A549 (cell line): Measurements from ENCODE around the gene SEMA4A. TPM values are rescaled to one million over a fixed set of nuclear protein-coding genes. Genes with fewer than 3 reads are reported as not detected.

ENCODE experiments used
- ATAC-seq, 2 experiments: fragments of 200-7000 bp in 1 of 2; fragments of >200 bp in 1 of 2; cut with Nextera tagmentation in 1 of 2; cut with Tn5 transposase in 1 of 2; 3 replicates each; pipeline versions ENCODE4 v1.8.0 to v1.9.1; 2018 to 2020; ENCODE audit warnings: mild to moderate bottlenecking in 1 of 2, moderate library complexity in 1 of 2
- CTCF ChIA-PET: fragments of 300-600 bp; sonication (Branson Sonifier 250); formaldehyde crosslinking; extraction: SDS; loops from one replicate; lab custom pipeline; 2021; ENCODE audit warnings: antibody characterized with exemption, inconsistent platforms; lab: Yijun Ruan, JAX
- POLR2A ChIA-PET: fragments of 350-600 bp; formaldehyde crosslinking; extraction: SDS; loops from one replicate; lab custom pipeline; 2021; ENCODE audit warnings: antibody characterized with exemption, inconsistent platforms; lab: Yijun Ruan, JAX
- DNase-seq, 2 experiments: peaks; one replicate each; pipeline versions ENCODE4 v3.0.0 to v3.0.0-alpha.2; 2011 to 2016; ENCODE audit warnings: low read depth in 1 of 2, low spot score in 1 of 2
- FAIRE-seq: peaks from 2 replicates; lab custom pipeline; 2011; peaks lifted over from hg19 to GRCh38; lab: Jason Lieb, UNC
- H3K27ac ChIP-seq, 2 experiments: fragments of >200 bp; sonication (Bioruptor Twin); formaldehyde crosslinking; 3 replicates each; pipeline ENCODE4 v1.5.1; 2016 to 2017
- H3K4me1 ChIP-seq: fragments of >200 bp; sonication (Bioruptor Twin); formaldehyde crosslinking; 3 replicates; pipeline ENCODE4 v1.6.1; 2016
- H3K4me2 ChIP-seq: fragments of >200 bp; sonication (Bioruptor Twin); formaldehyde crosslinking; 3 replicates; pipeline ENCODE4 v1.6.1; 2016
- H3K4me3 ChIP-seq: fragments of >200 bp; sonication (Bioruptor Twin); formaldehyde crosslinking; 3 replicates; pipeline ENCODE4 v1.5.1; 2016
- H3K9me3 ChIP-seq: fragments of >200 bp; sonication (Bioruptor Twin); formaldehyde crosslinking; 3 replicates; pipeline ENCODE4 v1.6.1; 2016
- CBX2 ChIP-seq: fragments of 200-600 bp; sonication (generic); IDR thresholded peaks from 2 replicates; pipeline ENCODE4 v1.6.1; 2016; ENCODE audit warnings: low read depth, mild to moderate bottlenecking, borderline replicate concordance
- CEBPB ChIP-seq, 2 experiments: fragments of >200 bp in 1 of 2; sonication (Bioruptor Twin) in 1 of 2; formaldehyde crosslinking in 1 of 2; IDR thresholded peaks; 2 replicates each; pipeline ENCODE4 v1.6.1; 2012 to 2016
- EHF ChIP-seq: fragments of 250-450 bp; sonication (Bioruptor Pico); IDR thresholded peaks from 2 replicates; pipeline ENCODE4 v1.5.0; 2020; ENCODE audit warnings: mild to moderate bottlenecking
- EP300 ChIP-seq, 2 experiments: fragments of >200 bp; sonication (Bioruptor Twin); formaldehyde crosslinking; IDR thresholded peaks; 2 replicates in 1 of 2; 3 replicates in 1 of 2; pipeline ENCODE4 v1.6.1; 2016 to 2017
- FOSB ChIP-seq: fragments of 250-450 bp; sonication (Bioruptor Pico); IDR thresholded peaks from 2 replicates; pipeline ENCODE4 v1.5.0; 2020; ENCODE audit warnings: mild to moderate bottlenecking, moderate library complexity
- FOSL2 ChIP-seq, 2 experiments: fragments of 450-650 bp in 1 of 2; fragments of >200 bp in 1 of 2; sonication (Bioruptor Twin) in 1 of 2; formaldehyde crosslinking; IDR thresholded peaks; 2 replicates each; pipeline versions ENCODE4 v1.5.0 to v1.6.1; 2016 to 2020; ENCODE audit warnings: mild to moderate bottlenecking in 1 of 2, moderate library complexity in 1 of 2
- HOXA7 ChIP-seq: fragments of 250-450 bp; sonication (Bioruptor Pico); IDR thresholded peaks from 2 replicates; pipeline ENCODE4 v1.5.0; 2020; ENCODE audit warnings: mild to moderate bottlenecking, moderate library complexity
- HOXB13 ChIP-seq: fragments of 250-450 bp; sonication (Bioruptor Pico); IDR thresholded peaks from 2 replicates; pipeline ENCODE4 v1.5.0; 2020; ENCODE audit warnings: low read depth, mild to moderate bottlenecking, moderate library complexity
- JUNB ChIP-seq: fragments of >200 bp; sonication (Bioruptor Twin); formaldehyde crosslinking; IDR thresholded peaks from 2 replicates; pipeline ENCODE4 v1.6.1; 2016
- KDM5A ChIP-seq: fragments of 200-600 bp; sonication (generic); IDR thresholded peaks from 2 replicates; pipeline ENCODE4 v1.6.1; 2016; ENCODE audit warnings: antibody characterized with exemption, mild to moderate bottlenecking
- NFE2L2 ChIP-seq: fragments of 150-350 bp; conservative IDR thresholded peaks from 2 replicates; pipeline ENCODE4 v1.6.1; 2014; ENCODE audit warnings: low read length
- POLR2A ChIP-seq: IDR thresholded peaks from 2 replicates; pipeline ENCODE4 v1.6.1; 2012; ENCODE audit warnings: mild to moderate bottlenecking, low read length
- POLR2AphosphoS2 ChIP-seq: conservative IDR thresholded peaks from 2 replicates; pipeline ENCODE4 v1.6.1; 2012; ENCODE audit warnings: low read length, improper control_type of control experiment, inconsistent platforms
- RAD21 ChIP-seq, 2 experiments: fragments of >200 bp in 1 of 2; sonication (Bioruptor Twin) in 1 of 2; formaldehyde crosslinking in 1 of 2; IDR thresholded peaks in 1 of 2; conservative IDR thresholded peaks in 1 of 2; 2 replicates in 1 of 2; 3 replicates in 1 of 2; pipeline ENCODE4 v1.6.1; 2012 to 2018; ENCODE audit warnings: inconsistent platforms in 1 of 2
- RARB ChIP-seq: fragments of 250-450 bp; sonication (Bioruptor Pico); IDR thresholded peaks from 2 replicates; pipeline ENCODE4 v1.8.0; 2021; ENCODE audit warnings: mild to moderate bottlenecking, moderate library complexity
- RCOR1 ChIP-seq: fragments of 150-350 bp; IDR thresholded peaks from 2 replicates; pipeline ENCODE4 v1.6.1; 2014; ENCODE audit warnings: antibody characterized with exemption, low read length, low read depth
- SMC3 ChIP-seq: fragments of >200 bp; sonication (Bioruptor Twin); formaldehyde crosslinking; IDR thresholded peaks from 3 replicates; pipeline ENCODE4 v1.6.1; 2018; ENCODE audit warnings: inconsistent platforms
- TP53 ChIP-seq: fragments of 250-450 bp; sonication (Bioruptor Pico); IDR thresholded peaks from 2 replicates; pipeline ENCODE4 v1.5.0; 2021; ENCODE audit warnings: mild to moderate bottlenecking, moderate library complexity
- ZC3H11A ChIP-seq: fragments of 450-650 bp; IDR thresholded peaks from 2 replicates; pipeline ENCODE4 v1.6.1; 2014; ENCODE audit warnings: antibody characterized with exemption, mild to moderate bottlenecking
- ZNF302 ChIP-seq: fragments of 250-450 bp; sonication (Bioruptor Pico); IDR thresholded peaks from 2 replicates; pipeline ENCODE4 v1.9.0; 2021; ENCODE audit warnings: inconsistent platforms, mild to moderate bottlenecking, moderate library complexity
- WGBS: methylation state at CpG from one replicate; pipeline ENCODE4 v1.1.6; 2017; ENCODE audit errors: missing lambda C conversion rate; 5-methylcytosine and 5-hydroxymethylcytosine counted together
- polyA plus RNA-seq, 4 experiments: library from polyadenylated mRNA; depleted of rRNA in 3 of 4; stranded (reverse); fragments of >200 nt; fragmentation: RNase III in 1 of 4; extraction: RNeasy Plus Mini Kit Qiagen cat#74134 plus additional on column Dnase treatment in 1 of 4; gene quantifications; 2 replicates in 3 of 4; 3 replicates in 1 of 4; pipeline ENCODE4 v1.2.3, GENCODE V29; 2011 to 2017
- TF ChIP-seq, protein P1 (sequence below): fragments of 250-450 bp; sonication (Bioruptor Pico); IDR thresholded peaks from 2 replicates; pipeline ENCODE4 v1.5.0; 2020; ENCODE audit warnings: low read depth, mild to moderate bottlenecking, moderate library complexity
- TF ChIP-seq, protein P2 (sequence below): fragments of 250-450 bp; sonication (Bioruptor Pico); IDR thresholded peaks from 2 replicates; pipeline ENCODE4 v1.5.0; 2021; ENCODE audit warnings: mild to moderate bottlenecking, moderate library complexity, borderline replicate concordance
- TF ChIP-seq, protein P3 (sequence below): fragments of 200-600 bp; sonication (generic); IDR thresholded peaks from 2 replicates; pipeline ENCODE4 v1.6.1; 2016; ENCODE audit warnings: antibody characterized with exemption, mild to moderate bottlenecking, moderate library complexity
- TF ChIP-seq, protein P4 (sequence below): IDR thresholded peaks from 2 replicates; pipeline ENCODE4 v1.6.1; 2012
- TF ChIP-seq, protein P5 (sequence below): fragments of 150-350 bp; IDR thresholded peaks from 2 replicates; pipeline ENCODE4 v1.6.1; 2014; ENCODE audit warnings: low read depth, mild to moderate bottlenecking, low read length
- TF ChIP-seq, protein P6 (sequence below): fragments of >200 bp; sonication (Bioruptor Twin); formaldehyde crosslinking; IDR thresholded peaks from 3 replicates; pipeline ENCODE4 v1.6.1; 2016
- TF ChIP-seq, protein P7 (sequence below): fragments of >200 bp; sonication (Bioruptor Twin); formaldehyde crosslinking; IDR thresholded peaks from 3 replicates; pipeline ENCODE4 v1.5.1; 2016

SEMA4A gene
- polyA plus RNA-seq, 2 of the 4 experiments (the other 2 are of a cell fraction), result 0.04 to 0.27 TPM

DNA sequence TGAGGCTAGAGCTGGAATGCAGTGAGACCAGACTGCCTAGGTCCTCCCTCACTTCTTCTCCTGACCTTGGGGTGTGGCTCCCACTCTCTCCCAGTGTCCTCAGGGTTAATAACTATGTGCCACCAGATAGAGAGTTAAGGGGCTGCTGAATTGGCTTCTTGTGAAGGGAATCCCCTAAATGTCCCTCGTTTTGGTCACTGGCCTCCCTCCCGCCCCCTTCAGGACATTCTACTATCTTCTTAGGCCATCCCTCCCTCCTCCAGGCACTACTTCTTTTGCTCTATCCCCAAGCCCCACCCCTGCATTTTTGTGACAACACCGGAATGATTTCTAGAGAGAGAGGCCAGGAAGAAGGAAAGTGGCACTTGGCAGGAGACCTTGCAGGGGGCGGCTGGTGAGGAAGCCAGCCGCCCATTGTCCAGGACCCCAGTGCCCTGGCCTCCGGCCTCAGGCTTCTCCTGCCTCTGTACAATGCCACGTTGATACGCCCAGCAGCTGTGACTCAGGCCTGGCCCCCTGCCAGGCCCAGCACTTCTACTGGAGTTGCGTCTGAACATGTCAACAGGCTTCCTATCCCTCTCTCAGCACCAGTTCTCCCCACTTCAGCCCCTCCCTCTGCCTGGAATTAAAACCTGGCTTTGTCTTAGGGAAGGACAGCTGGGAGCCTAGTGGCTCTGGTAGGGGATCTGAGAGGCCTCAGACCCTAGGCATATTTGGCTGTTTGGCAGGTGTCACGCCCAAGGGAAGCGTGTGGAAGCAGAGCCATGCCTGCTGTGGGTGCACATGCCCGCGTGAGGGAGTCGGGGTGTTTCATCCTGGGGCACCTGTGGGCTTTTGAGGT, 29.8 kb upstream of the SEMA4A start:
- CTCF ChIA-PET, result interaction anchor here (0.7 to 54.8 kb wide), 7 partner anchors 6 to 97 kb away, joined by 3 to 2239 read pairs (median 5); partner anchors contain the start of genes LMNA and MEX3A
- H3K27ac ChIP-seq, result peak overlapping the region; percentile 95 to 98
- H3K4me3 ChIP-seq, result peak overlapping the region; percentile 28
- H3K4me1 ChIP-seq, result peaks cover 96% of the 10 kb centered on the region
- POLR2A ChIA-PET, result interaction anchor here (0.6 to 2.2 kb wide), 6 partner anchors 9 to 89 kb away, joined by 3 to 37 read pairs (median 9); partner anchors contain the start of genes LMNA and PMF1
- peak; percentile 49 to 53 for ATAC-seq
- DNase-seq, result peak in 1 of 2 experiments; percentile 95
- peak overlapping the region; percentile 91 for H3K4me2 ChIP-seq
- no peak for FAIRE-seq
- 4% methylated on average over 12 of the region's 14 CpGs for WGBS
- no peaks in the 10 kb centered on the region for H3K9me3 ChIP-seq
- peak; percentile 78; the same call in 1 of the 2 replicates for TF ChIP-seq TP53 (CRISPR knock-in tag)
- TF ChIP-seq, protein P1, sequence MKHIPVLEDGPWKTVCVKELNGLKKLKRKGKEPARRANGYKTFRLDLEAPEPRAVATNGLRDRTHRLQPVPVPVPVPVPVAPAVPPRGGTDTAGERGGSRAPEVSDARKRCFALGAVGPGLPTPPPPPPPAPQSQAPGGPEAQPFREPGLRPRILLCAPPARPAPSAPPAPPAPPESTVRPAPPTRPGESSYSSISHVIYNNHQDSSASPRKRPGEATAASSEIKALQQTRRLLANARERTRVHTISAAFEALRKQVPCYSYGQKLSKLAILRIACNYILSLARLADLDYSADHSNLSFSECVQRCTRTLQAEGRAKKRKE (CRISPR knock-in tag), result 0 out of 2 replicates have a peak, but pooled peaks have one; percentile 9
- TF ChIP-seq FOSB (CRISPR knock-in tag), result peak; percentile 81
- no peak for TF ChIP-seq EHF (CRISPR knock-in tag)
- TF ChIP-seq FOSL2 (IDR thresholded peaks at IDR 0.05), result no peak
- TF ChIP-seq FOSL2 (CRISPR knock-in tag; IDR thresholded peaks at IDR 0.05), result peak; percentile 84
- TF ChIP-seq, protein P2, sequence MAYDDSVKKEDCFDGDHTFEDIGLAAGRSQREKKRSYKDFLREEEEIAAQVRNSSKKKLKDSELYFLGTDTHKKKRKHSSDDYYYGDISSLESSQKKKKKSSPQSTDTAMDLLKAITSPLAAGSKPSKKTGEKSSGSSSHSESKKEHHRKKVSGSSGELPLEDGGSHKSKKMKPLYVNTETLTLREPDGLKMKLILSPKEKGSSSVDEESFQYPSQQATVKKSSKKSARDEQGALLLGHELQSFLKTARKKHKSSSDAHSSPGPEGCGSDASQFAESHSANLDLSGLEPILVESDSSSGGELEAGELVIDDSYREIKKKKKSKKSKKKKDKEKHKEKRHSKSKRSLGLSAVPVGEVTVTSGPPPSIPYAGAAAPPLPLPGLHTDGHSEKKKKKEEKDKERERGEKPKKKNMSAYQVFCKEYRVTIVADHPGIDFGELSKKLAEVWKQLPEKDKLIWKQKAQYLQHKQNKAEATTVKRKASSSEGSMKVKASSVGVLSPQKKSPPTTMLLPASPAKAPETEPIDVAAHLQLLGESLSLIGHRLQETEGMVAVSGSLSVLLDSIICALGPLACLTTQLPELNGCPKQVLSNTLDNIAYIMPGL, result peak; percentile 14; the same call in 1 of the 2 replicates
- TF ChIP-seq NFE2L2, result no peak
- TF ChIP-seq, protein P3, sequence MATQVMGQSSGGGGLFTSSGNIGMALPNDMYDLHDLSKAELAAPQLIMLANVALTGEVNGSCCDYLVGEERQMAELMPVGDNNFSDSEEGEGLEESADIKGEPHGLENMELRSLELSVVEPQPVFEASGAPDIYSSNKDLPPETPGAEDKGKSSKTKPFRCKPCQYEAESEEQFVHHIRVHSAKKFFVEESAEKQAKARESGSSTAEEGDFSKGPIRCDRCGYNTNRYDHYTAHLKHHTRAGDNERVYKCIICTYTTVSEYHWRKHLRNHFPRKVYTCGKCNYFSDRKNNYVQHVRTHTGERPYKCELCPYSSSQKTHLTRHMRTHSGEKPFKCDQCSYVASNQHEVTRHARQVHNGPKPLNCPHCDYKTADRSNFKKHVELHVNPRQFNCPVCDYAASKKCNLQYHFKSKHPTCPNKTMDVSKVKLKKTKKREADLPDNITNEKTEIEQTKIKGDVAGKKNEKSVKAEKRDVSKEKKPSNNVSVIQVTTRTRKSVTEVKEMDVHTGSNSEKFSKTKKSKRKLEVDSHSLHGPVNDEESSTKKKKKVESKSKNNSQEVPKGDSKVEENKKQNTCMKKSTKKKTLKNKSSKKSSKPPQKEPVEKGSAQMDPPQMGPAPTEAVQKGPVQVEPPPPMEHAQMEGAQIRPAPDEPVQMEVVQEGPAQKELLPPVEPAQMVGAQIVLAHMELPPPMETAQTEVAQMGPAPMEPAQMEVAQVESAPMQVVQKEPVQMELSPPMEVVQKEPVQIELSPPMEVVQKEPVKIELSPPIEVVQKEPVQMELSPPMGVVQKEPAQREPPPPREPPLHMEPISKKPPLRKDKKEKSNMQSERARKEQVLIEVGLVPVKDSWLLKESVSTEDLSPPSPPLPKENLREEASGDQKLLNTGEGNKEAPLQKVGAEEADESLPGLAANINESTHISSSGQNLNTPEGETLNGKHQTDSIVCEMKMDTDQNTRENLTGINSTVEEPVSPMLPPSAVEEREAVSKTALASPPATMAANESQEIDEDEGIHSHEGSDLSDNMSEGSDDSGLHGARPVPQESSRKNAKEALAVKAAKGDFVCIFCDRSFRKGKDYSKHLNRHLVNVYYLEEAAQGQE, result no peak; the same call in 1 of the 2 replicates
- TF ChIP-seq CEBPB (IDR thresholded peaks at IDR 0.05), result peak in 1 of 2 experiments; percentile 37; a peak in 1 of 4 replicates
- TF ChIP-seq HOXB13 (CRISPR knock-in tag), result peak; percentile 66; the same call in 1 of the 2 replicates
- TF ChIP-seq, protein P4, sequence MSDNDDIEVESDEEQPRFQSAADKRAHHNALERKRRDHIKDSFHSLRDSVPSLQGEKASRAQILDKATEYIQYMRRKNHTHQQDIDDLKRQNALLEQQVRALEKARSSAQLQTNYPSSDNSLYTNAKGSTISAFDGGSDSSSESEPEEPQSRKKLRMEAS, result peak; percentile 75
- TF ChIP-seq, protein P5, sequence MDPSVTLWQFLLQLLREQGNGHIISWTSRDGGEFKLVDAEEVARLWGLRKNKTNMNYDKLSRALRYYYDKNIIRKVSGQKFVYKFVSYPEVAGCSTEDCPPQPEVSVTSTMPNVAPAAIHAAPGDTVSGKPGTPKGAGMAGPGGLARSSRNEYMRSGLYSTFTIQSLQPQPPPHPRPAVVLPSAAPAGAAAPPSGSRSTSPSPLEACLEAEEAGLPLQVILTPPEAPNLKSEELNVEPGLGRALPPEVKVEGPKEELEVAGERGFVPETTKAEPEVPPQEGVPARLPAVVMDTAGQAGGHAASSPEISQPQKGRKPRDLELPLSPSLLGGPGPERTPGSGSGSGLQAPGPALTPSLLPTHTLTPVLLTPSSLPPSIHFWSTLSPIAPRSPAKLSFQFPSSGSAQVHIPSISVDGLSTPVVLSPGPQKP, result no peak
- TF ChIP-seq RARB (CRISPR knock-in tag), result peak; percentile 63; the same call in 1 of the 2 replicates
- peak in 1 of 2 experiments; percentile 36; a peak in 2 of 5 replicates for TF ChIP-seq EP300 (IDR thresholded peaks at IDR 0.05)
- no peak for TF ChIP-seq RCOR1
- no peak for TF ChIP-seq CBX2
- TF ChIP-seq, protein P6, sequence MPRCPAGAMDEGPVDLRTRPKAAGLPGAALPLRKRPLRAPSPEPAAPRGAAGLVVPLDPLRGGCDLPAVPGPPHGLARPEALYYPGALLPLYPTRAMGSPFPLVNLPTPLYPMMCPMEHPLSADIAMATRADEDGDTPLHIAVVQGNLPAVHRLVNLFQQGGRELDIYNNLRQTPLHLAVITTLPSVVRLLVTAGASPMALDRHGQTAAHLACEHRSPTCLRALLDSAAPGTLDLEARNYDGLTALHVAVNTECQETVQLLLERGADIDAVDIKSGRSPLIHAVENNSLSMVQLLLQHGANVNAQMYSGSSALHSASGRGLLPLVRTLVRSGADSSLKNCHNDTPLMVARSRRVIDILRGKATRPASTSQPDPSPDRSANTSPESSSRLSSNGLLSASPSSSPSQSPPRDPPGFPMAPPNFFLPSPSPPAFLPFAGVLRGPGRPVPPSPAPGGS, result no peak
- peak; percentile 51 for TF ChIP-seq JUNB
- peak in 1 of 2 experiments; percentile 24; a peak in 1 of 5 replicates for TF ChIP-seq RAD21 (conservative IDR thresholded peaks at IDR 0.05 in 1 of 2, IDR thresholded peaks at IDR 0.05 in 1 of 2)
- TF ChIP-seq, protein P7, sequence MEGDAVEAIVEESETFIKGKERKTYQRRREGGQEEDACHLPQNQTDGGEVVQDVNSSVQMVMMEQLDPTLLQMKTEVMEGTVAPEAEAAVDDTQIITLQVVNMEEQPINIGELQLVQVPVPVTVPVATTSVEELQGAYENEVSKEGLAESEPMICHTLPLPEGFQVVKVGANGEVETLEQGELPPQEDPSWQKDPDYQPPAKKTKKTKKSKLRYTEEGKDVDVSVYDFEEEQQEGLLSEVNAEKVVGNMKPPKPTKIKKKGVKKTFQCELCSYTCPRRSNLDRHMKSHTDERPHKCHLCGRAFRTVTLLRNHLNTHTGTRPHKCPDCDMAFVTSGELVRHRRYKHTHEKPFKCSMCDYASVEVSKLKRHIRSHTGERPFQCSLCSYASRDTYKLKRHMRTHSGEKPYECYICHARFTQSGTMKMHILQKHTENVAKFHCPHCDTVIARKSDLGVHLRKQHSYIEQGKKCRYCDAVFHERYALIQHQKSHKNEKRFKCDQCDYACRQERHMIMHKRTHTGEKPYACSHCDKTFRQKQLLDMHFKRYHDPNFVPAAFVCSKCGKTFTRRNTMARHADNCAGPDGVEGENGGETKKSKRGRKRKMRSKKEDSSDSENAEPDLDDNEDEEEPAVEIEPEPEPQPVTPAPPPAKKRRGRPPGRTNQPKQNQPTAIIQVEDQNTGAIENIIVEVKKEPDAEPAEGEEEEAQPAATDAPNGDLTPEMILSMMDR, result peak; percentile 49
- 0 out of 2 replicates have a peak, but pooled peaks have one; percentile 12 for TF ChIP-seq POLR2A
- no peak for TF ChIP-seq ZNF302
- no peak for TF ChIP-seq ZC3H11A
- TF ChIP-seq HOXA7 (CRISPR knock-in tag), result 0 out of 2 replicates have a peak, but pooled peaks have one; percentile 10
- no peak for TF ChIP-seq KDM5A
- no peak for TF ChIP-seq POLR2AphosphoS2
- peak; percentile 14; the same call in 2 of the 3 replicates for TF ChIP-seq SMC3
